ENCODE results near the gene ALX1.
"Not testable (repeated sequence)": the region's sequence is repeated elsewhere in the genome, so short reads cannot be mapped to it uniquely, and the experiment has no call there.

ALX1 gene

GRCh38 chr12:85278598-85279448 is 1.2 kb upstream of the ALX1 start:
- ATAC-seq (ENCODE audit: low read depth) (no peak), DNase-seq (ENCODE audit: low spot score in 2 of 2) (no peak)
- no peak overlapping the region for H3K27ac Mint-ChIP-seq
- peaks cover 2% of the 10 kb centered on the region for H3K4me1 Mint-ChIP-seq
- no peak overlapping the region for H3K4me3 Mint-ChIP-seq
- H3K27me3 Mint-ChIP-seq, result peaks cover 18% of the 10 kb centered on the region
- no peaks in the 10 kb centered on the region for H3K36me3 Mint-ChIP-seq
- no peaks in the 10 kb centered on the region for H3K9me3 Mint-ChIP-seq

- ATAC-seq (ENCODE audit: low read depth), result no peak
- Mint-ChIP-seq H3K9me3 (no peaks in the 10 kb centered on the region), H3K27me3 (peaks cover 16% of the 10 kb centered on the region), H3K36me3 (no peaks in the 10 kb centered on the region), H3K27ac (no peak overlapping the region), H3K4me3 (no peak overlapping the region), H3K4me1 (peaks cover 2% of the 10 kb centered on the region)
- DNase-seq (ENCODE audit: low spot score in 2 of 2), result no peak
These were observed 413 bp upstream of the ALX1 start for GRCh38 chr12:85279449-85280164.

DNA sequence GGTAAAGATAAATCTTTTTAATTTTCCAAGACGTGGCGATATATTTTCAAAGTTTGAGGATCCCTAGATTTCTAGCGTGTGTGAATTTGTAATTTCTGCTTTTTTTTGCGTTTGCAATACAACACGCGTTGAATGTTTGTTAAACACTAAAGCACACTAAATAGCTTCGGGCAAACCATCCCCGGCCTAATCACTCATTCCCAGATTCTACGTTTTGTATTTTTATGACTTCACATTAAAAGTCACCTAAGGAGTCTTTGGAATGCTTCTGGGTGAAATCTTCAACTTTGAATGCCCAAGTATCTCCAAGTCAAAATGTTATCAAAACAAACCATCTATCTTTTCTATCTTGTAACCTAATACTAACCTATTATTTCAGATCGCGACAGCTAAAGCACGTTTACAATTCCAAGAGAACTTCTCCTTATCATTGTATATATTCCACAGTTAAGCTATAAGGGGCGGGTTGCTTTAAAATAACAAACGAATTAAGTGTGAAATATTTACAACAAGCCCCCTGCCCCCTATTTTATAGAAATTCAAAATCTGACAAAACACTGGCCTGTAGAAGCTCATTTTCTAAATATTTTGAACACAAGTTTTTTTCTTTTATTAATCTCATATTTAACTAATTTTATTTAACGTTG is 1.1 kb downstream of the ALX1 start:
- Mint-ChIP-seq H3K27me3 (peaks cover 14% of the 10 kb centered on the region), H3K9me3 (no peaks in the 10 kb centered on the region), H3K27ac (no peak overlapping the region), H3K36me3 (no peaks in the 10 kb centered on the region), H3K4me3 (no peak overlapping the region), H3K4me1 (peaks cover 2% of the 10 kb centered on the region)
- ATAC-seq (ENCODE audit: low read depth) (no peak), DNase-seq (ENCODE audit: low spot score in 2 of 2) (no peak)

DNA sequence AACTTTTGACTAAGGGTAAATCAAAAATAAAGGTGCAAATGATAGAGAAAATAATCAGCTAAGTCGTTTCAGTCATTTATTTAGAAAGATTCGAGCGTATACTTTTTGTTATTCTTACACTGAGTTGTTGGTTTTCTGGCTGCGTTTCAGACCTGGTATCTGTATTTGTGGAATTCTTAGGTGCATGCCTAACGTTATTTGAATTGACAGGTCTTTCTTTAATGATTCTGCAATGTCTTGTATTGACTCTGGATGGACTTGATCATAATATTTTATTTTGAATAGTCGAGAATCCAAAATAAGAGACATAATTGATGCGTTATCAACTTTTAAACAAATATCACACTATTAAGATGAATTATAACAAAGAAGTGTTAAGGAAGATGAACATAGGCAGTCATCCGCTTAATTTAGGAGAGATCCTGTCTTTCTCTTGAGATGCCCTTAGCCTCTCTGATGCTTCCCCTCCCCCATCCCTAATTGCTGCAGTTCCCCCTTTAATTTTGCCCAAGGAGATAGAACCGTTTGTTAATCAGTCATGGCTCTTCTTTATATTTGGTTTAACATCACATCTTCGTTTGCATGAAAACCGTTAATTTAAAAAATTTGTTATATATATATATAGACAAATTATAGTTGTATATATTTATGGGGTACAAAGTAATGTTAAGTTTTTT is 1.8 kb downstream of the ALX1 start:
- no peak for ATAC-seq (ENCODE audit: low read depth)
- no peak overlapping the region for H3K27ac Mint-ChIP-seq
- peaks cover 2% of the 10 kb centered on the region for H3K4me1 Mint-ChIP-seq
- no peak overlapping the region for H3K4me3 Mint-ChIP-seq
- no peak for DNase-seq (ENCODE audit: low spot score in 2 of 2)
- no peaks in the 10 kb centered on the region for H3K9me3 Mint-ChIP-seq
- H3K27me3 Mint-ChIP-seq, result peaks cover 9% of the 10 kb centered on the region
- H3K36me3 Mint-ChIP-seq, result no peaks in the 10 kb centered on the region

DNA sequence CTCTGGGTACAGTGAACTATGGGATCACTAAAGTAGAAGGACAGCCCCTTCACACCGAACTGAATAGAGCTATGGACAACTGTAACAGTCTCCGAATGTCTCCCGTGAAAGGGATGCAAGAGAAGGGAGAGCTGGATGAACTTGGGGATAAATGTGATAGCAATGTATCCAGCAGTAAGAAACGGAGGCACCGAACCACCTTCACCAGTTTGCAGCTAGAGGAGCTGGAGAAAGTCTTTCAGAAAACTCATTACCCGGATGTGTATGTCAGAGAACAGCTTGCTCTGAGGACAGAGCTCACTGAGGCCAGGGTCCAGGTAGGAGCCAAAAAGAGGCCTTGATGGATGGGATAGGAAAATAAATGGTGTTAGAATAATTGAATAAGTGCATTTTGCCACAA is 3.5 kb downstream of the ALX1 start:
- Mint-ChIP-seq H3K9me3 (no peaks in the 10 kb centered on the region), H3K4me1 (peaks cover 2% of the 10 kb centered on the region), H3K27me3 (peaks cover 9% of the 10 kb centered on the region), H3K4me3 (no peak overlapping the region), H3K36me3 (no peaks in the 10 kb centered on the region), H3K27ac (no peak overlapping the region)
- no peak for ATAC-seq (ENCODE audit: low read depth)
- no peak for DNase-seq (ENCODE audit: low spot score in 2 of 2)

DNA sequence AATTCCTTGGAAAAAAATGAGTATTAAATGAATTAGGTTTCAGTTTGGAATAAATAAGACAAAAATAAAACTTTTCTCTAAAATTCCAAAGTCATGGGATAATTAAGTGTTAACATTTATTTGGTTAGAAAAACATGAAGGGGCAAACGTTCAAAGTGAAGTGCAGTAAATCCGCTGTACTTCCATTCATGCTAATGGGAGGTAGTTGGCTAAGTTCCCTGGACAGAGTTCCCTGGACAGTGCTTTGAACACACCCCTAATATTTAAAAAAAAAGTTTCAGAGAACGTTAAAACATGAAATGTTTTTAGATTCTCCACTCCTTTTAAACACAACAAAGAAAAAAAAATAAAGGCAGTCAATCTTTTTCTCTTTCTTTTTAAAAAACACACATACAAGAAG is 16.3 kb downstream of the ALX1 start:
- ATAC-seq (ENCODE audit: low read depth), result no peak
- no peaks in the 10 kb centered on the region for H3K36me3 Mint-ChIP-seq
- H3K4me3 Mint-ChIP-seq, result no peak overlapping the region
- no peak overlapping the region for H3K27ac Mint-ChIP-seq
- H3K4me1 Mint-ChIP-seq, result peaks cover 3% of the 10 kb centered on the region
- peaks cover 4% of the 10 kb centered on the region for H3K9me3 Mint-ChIP-seq
- DNase-seq (ENCODE audit: low spot score in 2 of 2), result no peak
- no peaks in the 10 kb centered on the region for H3K27me3 Mint-ChIP-seq

DNA sequence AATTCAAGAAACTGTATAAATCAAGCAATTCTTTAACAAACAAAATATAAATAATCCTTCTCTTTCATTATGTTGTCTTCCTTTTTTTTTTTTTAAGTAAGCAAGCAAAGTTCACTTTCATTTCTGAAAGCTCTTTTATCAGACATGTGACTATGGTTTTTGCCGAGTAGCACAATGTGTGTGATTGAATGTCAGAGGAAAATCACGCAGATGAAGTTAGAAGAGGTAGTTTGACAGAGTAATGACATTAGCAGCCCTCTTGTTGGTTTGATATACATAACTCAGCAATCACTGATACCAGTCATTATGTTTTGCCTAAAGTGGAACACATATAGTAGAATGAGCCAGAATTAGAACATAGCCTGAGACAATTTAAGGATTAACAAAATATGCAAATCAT is 19.0 kb downstream of the ALX1 start:
- Mint-ChIP-seq H3K27ac (no peak overlapping the region), H3K4me3 (no peak overlapping the region), H3K36me3 (no peaks in the 10 kb centered on the region), H3K27me3 (no peaks in the 10 kb centered on the region), H3K9me3 (peaks cover 4% of the 10 kb centered on the region), H3K4me1 (peaks cover 3% of the 10 kb centered on the region)
- no peak for ATAC-seq (ENCODE audit: low read depth)
- no peak for DNase-seq (ENCODE audit: low spot score in 2 of 2)

GRCh38 chr12:85301051-85301450 is 21.0 kb downstream of the ALX1 start:
- no peak for ATAC-seq (ENCODE audit: low read depth)
- no peak overlapping the region for H3K4me3 Mint-ChIP-seq
- DNase-seq (ENCODE audit: low spot score in 2 of 2), result no peak
- peaks cover 4% of the 10 kb centered on the region for H3K9me3 Mint-ChIP-seq
- no peaks in the 10 kb centered on the region for H3K36me3 Mint-ChIP-seq
- no peak overlapping the region for H3K27ac Mint-ChIP-seq
- peaks cover 3% of the 10 kb centered on the region for H3K4me1 Mint-ChIP-seq
- H3K27me3 Mint-ChIP-seq, result no peaks in the 10 kb centered on the region

DNA sequence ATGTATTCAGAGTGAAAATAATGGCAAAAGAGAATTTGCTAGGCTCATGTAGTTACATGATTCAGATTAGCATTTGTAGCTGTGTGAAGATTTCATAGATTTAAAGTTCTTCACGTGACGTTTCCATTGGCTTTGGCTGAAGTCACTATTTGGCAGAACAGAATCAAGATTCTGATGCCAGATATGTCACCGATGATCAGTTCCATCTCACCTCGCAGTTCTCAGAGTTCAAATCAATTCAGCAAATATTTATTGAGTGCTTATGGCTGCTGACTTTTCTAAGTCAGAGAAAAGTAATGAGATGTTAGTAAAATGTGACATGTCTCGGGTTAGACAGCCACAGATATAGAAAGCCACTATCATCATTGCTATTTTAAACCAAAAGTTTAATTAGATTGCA is 28.4 kb downstream of the ALX1 start:
- no peak overlapping the region for H3K4me3 Mint-ChIP-seq
- no peaks in the 10 kb centered on the region for H3K4me1 Mint-ChIP-seq
- no peaks in the 10 kb centered on the region for H3K9me3 Mint-ChIP-seq
- ATAC-seq (ENCODE audit: low read depth), result no peak
- H3K36me3 Mint-ChIP-seq, result no peaks in the 10 kb centered on the region
- H3K27ac Mint-ChIP-seq, result no peak overlapping the region
- no peaks in the 10 kb centered on the region for H3K27me3 Mint-ChIP-seq
- DNase-seq (ENCODE audit: low spot score in 2 of 2), result no peak

GRCh38 chr12:85309125-85309566 is 29.1 kb downstream of the ALX1 start:
- Mint-ChIP-seq H3K4me1 (no peaks in the 10 kb centered on the region), H3K9me3 (no peaks in the 10 kb centered on the region), H3K36me3 (no peaks in the 10 kb centered on the region), H3K4me3 (no peak overlapping the region), H3K27me3 (no peaks in the 10 kb centered on the region), H3K27ac (no peak overlapping the region)
- DNase-seq (ENCODE audit: low spot score in 2 of 2) (no peak), ATAC-seq (ENCODE audit: low read depth) (no peak)

DNA sequence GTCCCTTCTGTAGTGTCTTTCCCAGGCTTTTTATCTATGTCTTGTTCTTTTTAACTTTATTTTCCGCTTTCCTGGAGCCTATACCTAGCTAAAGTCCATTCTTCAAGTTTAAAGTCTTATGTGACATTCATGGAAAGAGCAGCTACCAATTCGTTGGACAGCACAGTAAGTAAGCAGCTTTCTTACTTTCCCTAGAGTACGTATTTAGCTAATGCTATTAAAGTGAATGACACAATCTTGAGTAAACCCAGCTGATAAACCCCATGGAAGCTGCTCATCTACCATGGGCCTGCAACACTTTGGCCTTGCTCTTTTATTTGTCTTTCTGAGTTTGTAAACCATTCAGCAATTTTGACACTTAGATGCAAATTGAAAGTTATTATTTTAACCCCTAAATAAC is 30.0 kb downstream of the ALX1 start:
- no peaks in the 10 kb centered on the region for H3K27me3 Mint-ChIP-seq
- ATAC-seq (ENCODE audit: low read depth), result no peak
- H3K27ac Mint-ChIP-seq, result no peak overlapping the region
- H3K4me3 Mint-ChIP-seq, result no peak overlapping the region
- no peaks in the 10 kb centered on the region for H3K9me3 Mint-ChIP-seq
- H3K4me1 Mint-ChIP-seq, result no peaks in the 10 kb centered on the region
- H3K36me3 Mint-ChIP-seq, result no peaks in the 10 kb centered on the region
- DNase-seq (ENCODE audit: low spot score in 2 of 2), result no peak

GRCh38 chr12:85310456-85311076 is 30.5 kb downstream of the ALX1 start:
- no peaks in the 10 kb centered on the region for H3K9me3 Mint-ChIP-seq
- ATAC-seq (ENCODE audit: low read depth), result no peak
- H3K27ac Mint-ChIP-seq, result no peak overlapping the region

DNA sequence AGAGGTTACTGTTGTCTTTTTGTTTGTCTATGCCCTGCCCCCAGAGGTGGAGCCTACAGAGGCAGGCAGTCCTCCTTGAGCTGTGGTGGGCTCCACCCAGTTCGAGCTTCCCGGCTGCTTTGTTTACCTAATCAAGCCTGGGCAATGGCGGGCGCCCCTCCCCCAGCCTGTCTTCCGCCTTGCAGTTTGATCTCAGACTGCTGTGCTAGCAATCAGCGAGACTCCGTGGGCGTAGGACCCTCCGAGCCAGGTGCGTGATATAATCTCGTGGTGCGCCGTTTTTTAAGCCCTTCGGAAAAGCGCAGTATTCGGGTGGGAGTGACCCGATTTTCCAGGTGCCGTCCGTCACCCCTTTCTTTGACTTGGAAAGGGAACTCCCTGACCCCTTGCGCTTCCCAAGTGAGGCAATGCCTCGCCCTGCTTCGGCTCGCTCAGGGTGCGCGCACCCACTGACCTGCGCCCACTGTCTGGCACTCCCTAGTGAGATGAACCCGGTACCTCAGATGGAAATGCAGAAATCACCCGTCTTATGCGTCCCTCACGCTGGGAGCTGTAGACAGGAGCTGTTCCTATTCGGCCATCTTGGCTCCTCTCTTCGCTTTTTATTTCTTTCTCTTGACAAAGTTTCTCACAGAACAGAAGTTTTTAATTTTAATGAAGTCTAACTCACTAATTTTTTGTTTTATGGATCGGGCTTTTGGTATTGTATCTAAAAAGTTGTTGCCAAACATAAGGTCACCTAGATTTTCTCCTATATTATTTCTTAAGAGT is 38.0 kb downstream of the ALX1 start:
- H3K4me3 Mint-ChIP-seq; H3K4me1 Mint-ChIP-seq; H3K27me3 Mint-ChIP-seq; DNase-seq (ENCODE audit: low spot score in 2 of 2); ATAC-seq (ENCODE audit: low read depth); H3K9me3 Mint-ChIP-seq; H3K36me3 Mint-ChIP-seq; H3K27ac Mint-ChIP-seq: not testable (repeated sequence)

More at GRCh38 chr12:85310456-85311076, 30.5 kb downstream of the ALX1 start:
- no peak overlapping the region for H3K4me3 Mint-ChIP-seq
- no peaks in the 10 kb centered on the region for H3K27me3 Mint-ChIP-seq
- no peak for DNase-seq (ENCODE audit: low spot score in 2 of 2)
- no peaks in the 10 kb centered on the region for H3K4me1 Mint-ChIP-seq
- no peaks in the 10 kb centered on the region for H3K36me3 Mint-ChIP-seq
